ENCODE data around the gene TMEM63B. TPM values are rescaled to one million over a fixed set of nuclear protein-coding genes. Genes with fewer than 3 reads are reported as not detected.
A peak's percentile ranks its signal among the peaks of the same experiment; 100 is the strongest.

TMEM63B gene
- total and polyA plus RNA-seq, 4 donors: 49.0 to 94.5 (median 88.3) TPM

DNA sequence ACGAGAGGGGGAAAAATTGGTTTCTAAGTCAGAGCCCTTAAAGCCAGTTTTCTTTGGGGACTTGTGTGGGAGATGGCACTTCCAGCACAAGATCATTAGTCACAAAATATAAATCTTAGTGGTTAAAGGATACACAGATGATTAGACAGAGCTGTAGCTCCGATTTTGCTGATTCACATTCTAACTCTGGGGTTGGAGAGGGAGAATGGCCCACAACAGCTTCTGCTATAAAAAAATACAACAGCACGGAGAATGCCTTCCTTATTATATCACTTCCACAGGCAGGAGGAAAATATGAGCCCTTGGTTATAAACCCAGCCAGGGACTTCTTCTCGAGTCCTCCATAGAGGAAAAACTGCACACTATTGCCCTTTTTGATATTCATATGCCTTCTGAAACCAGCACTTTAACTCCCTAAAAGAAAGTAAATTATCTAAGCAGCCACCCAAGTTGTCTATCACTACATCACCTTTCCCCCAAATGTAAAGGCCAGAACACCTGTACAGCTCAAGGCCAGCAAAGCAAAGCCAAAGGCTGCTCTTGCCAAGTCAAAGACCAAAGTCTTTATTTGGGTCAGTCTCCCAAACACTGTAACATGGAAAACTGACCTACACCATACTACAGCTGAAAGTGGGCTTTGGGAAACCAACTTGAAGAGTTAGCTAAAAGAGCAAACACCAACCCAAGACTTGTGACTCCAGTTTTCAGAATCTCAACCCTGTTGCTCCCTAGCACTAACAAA, 10.5 kb upstream of the TMEM63B start:
- Histone ChIP-seq H3K27ac (ENCODE audit: low read depth in 1 of 2, low read length in 1 of 2) (peak overlapping the region in 1 of 2 donors; percentile 80), H3K4me3 (no peak overlapping the region), H3K9me3 (ENCODE audit: control insufficient read depth in 4 of 4, insufficient read depth in 3 of 4, low read length in 3 of 4) (no peaks in the 10 kb centered on the region), H3K9ac (ENCODE audit: insufficient read depth in 1 of 2, low read length in 2 of 2) (no peak overlapping the region), H3K36me3 (ENCODE audit: control insufficient read depth in 4 of 4, insufficient read depth in 4 of 4, low read length in 4 of 4) (peaks cover 8 to 20% (median 13%) of the 10 kb centered on the region in 4 donors), H3K27me3 (ENCODE audit: control insufficient read depth in 3 of 3, insufficient read depth in 3 of 3, low read length in 2 of 3) (no peaks in the 10 kb centered on the region), H3K4me1 (ENCODE audit: control insufficient read depth in 5 of 5, insufficient read depth in 5 of 5, low read length in 5 of 5) (peaks cover 0 to 9% (median 5%) of the 10 kb centered on the region in 5 donors)
- WGBS, 2 donors: 67 to 81% methylated on average over 4 of the region's 4 CpGs
- DNase-seq: no peak
- no peak for ATAC-seq (ENCODE audit: insufficient read depth, low FRiP score)
- no peak for TF ChIP-seq CTCF (IDR thresholded peaks at IDR 0.05; ENCODE audit: control extremely low read depth, extremely low read depth)

GRCh38 chr6:44117397-44118128, 9.8 kb upstream of the TMEM63B start:
- Histone ChIP-seq H3K27me3 (ENCODE audit: control insufficient read depth in 3 of 3, insufficient read depth in 3 of 3, low read length in 2 of 3) (no peaks in the 10 kb centered on the region), H3K9ac (ENCODE audit: insufficient read depth in 1 of 2, low read length in 2 of 2) (no peak overlapping the region), H3K9me3 (ENCODE audit: control insufficient read depth in 4 of 4, insufficient read depth in 3 of 4, low read length in 3 of 4) (no peaks in the 10 kb centered on the region), H3K36me3 (ENCODE audit: control insufficient read depth in 4 of 4, insufficient read depth in 4 of 4, low read length in 4 of 4) (peaks cover 6 to 15% (median 11%) of the 10 kb centered on the region in 4 donors), H3K4me3 (no peak overlapping the region), H3K4me1 (ENCODE audit: control insufficient read depth in 5 of 5, insufficient read depth in 5 of 5, low read length in 5 of 5) (peaks cover 0 to 11% (median 9%) of the 10 kb centered on the region in 5 donors), H3K27ac (ENCODE audit: low read depth in 1 of 2, low read length in 1 of 2) (no peak overlapping the region)
- 71 to 87% methylated on average over 6 of the region's 6 CpGs for WGBS, 2 donors
- TF ChIP-seq CTCF (IDR thresholded peaks at IDR 0.05; ENCODE audit: control extremely low read depth, extremely low read depth): no peak
- DNase-seq (peak in 2 of 3 donors; percentile 60 to 72), ATAC-seq (ENCODE audit: insufficient read depth, low FRiP score) (peak; percentile 48)

GRCh38 chr6:44119704-44120262, 7.6 kb upstream of the TMEM63B start:
- ATAC-seq (ENCODE audit: insufficient read depth, low FRiP score) (peak; percentile 43), DNase-seq (peak in 2 of 3 donors; percentile 32 to 43)
- no peak for TF ChIP-seq CTCF (IDR thresholded peaks at IDR 0.05; ENCODE audit: control extremely low read depth, extremely low read depth)
- WGBS, 2 donors: 43 to 85% methylated on average over 5 of the region's 5 CpGs
- Histone ChIP-seq H3K36me3 (ENCODE audit: control insufficient read depth in 4 of 4, insufficient read depth in 4 of 4, low read length in 4 of 4) (peaks cover 0 to 7% (median 3%) of the 10 kb centered on the region in 4 donors), H3K9ac (ENCODE audit: insufficient read depth in 1 of 2, low read length in 2 of 2) (no peak overlapping the region), H3K27me3 (ENCODE audit: control insufficient read depth in 3 of 3, insufficient read depth in 3 of 3, low read length in 2 of 3) (no peaks in the 10 kb centered on the region), H3K4me1 (ENCODE audit: control insufficient read depth in 5 of 5, insufficient read depth in 5 of 5, low read length in 5 of 5) (peaks cover 2 to 29% (median 11%) of the 10 kb centered on the region in 5 donors), H3K4me3 (no peak overlapping the region), H3K9me3 (ENCODE audit: control insufficient read depth in 4 of 4, insufficient read depth in 3 of 4, low read length in 3 of 4) (no peaks in the 10 kb centered on the region), H3K27ac (ENCODE audit: low read depth in 1 of 2, low read length in 1 of 2) (peak overlapping the region in 1 of 2 donors; percentile 80)
